Measurements from ENCODE around the gene FCHSD2. TPM values are rescaled to one million over a fixed set of nuclear protein-coding genes. Genes with fewer than 3 reads are reported as not detected.
A peak's percentile ranks its signal among the peaks of the same experiment; 100 is the strongest.
"Not testable (repeated sequence)": the region's sequence is repeated elsewhere in the genome, so short reads cannot be mapped to it uniquely, and the experiment has no call there.

FCHSD2 gene
- total RNA-seq, 1 donor, result 11.8 TPM

DNA sequence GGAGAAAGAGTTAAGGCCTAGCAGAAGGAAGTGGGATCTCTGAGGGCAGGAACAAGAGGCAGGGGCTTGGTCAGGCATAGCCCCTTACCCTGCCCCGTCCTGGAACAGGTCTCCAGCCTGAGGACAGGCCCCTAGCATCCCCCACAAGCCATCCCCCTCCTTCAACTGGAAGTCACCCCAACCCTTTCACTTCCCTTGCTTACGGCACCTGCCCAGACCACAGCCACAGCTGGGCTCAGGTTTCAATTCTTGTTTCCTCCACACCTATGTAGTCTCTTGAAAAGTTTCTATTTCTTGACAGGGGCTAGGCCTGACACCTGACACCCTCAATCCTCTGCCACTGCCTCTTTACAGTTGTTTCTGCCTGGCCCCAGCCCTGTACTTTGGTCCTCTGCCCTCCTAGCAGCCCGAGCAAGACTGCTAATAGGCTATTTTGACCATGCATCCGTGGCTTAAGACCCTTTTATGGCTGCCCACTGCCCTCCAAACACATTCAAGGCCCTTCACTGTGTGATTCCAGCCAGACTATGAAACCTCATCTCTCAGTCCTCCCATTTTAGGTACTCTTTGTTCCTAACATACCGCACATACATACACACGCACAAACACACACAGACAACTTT is 10.9 kb upstream of the FCHSD2 start:
- DNase-seq (ENCODE audit: low read depth in 2 of 3, low spot score in 2 of 3), result peak in 2 of 3 donors; percentile 43 to 73

DNA sequence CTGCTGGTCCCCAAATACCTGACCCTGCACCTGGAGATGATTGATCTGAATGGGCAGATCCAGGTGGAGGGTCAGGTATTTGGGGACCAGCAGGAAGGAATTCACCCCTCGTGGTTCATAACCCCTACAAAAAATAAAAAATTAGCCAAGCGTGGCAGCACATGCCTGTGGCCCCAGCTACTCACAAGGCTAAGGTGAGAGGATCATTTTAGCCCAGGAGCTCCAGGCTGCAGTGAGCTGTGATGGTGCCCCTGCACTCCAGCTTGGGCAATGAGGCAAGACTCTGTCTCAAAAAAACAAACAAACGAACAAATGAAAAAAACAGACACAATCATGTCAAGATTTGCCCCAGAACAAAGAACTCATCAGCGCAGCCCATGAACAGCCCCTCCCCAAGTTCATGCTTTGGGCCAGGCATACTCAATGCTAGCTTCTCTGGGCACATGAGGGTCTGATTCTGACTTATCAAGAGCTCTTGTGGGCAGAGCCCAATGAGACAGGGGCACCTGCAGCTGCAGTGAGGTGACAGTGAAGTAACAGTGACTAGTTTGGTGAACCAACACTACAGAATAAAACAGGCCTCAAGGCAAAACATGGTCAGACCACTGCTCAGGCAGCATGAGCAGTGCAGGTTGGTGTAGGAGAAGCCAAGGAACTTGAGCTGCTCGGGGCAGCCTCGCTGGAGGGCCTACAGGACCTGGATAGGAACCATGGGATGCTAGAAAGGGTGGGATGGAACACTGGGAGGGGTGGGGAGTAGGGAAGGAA is 10.2 kb upstream of the FCHSD2 start:
- no peak for DNase-seq (ENCODE audit: low read depth in 2 of 3, low spot score in 2 of 3)

DNA sequence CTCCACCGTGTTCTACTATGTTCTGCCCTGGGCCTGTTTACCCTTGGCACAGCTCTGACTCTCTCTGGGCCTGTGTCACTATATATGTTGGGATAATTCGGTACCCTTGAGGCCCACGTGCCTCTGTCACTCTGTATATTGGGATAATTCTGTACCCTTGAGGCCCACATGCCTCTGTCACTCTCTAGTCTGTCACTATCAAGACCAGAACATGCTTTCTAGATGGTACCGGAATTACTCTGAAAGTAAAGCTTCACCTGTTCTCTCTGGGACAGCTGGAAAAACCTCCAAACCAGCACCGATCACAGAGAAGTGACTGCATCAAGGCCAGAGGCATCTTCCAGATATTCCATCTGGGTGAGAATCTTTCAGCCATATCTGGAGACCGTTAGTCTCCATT is 9.3 kb upstream of the FCHSD2 start:
- no peak for DNase-seq (ENCODE audit: low read depth in 2 of 3, low spot score in 2 of 3)

- no peak for DNase-seq (ENCODE audit: low read depth in 2 of 3, low spot score in 2 of 3)
Measured at GRCh38 chr11:73149105-73149504, 7.0 kb upstream of the FCHSD2 start.

DNA sequence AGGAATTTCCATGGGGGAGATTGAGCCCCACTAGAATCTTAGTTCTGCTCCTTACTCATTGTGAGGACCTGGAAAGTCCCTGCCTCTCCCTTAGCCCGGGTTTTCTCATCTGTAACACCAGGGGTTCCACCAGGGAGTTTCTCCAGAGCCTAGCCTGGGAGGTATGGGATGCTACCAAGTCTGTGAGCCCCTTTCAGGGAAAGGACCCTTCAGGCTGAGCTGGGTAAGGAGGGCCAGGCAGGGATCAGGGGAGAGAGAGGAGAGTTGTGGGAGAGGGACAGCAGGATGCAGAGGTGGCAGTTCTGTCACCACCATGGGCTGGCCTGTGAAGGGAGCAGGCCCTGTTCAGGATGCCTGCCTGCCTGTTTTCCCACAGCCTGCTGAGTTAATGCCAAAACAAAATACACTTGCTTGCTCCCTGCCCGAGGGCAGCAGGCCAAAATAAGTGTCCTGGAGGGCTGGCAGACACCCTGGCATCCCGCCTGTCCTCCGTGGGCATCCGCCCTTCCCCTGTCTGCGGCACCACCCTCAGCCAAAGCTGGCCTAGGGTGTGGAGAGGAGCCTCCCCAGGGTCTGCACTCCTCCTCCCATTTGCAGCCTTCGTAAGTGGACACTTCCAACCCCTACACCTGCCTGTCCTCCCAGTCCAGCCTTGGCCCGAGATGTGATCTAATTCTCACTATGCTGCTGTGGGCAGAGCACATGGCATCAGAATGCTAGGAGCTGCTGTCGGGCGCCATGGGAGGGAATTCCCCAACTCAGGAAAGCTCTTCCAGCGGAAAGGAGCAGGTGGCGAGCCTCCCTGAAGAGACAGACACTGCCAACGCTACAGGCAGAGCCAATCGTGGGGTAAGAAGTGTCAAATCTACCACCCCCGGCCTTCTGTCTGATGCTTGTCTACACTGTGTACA is 5.9 kb upstream of the FCHSD2 start:
- DNase-seq (ENCODE audit: low read depth in 2 of 3, low spot score in 2 of 3), result no peak

DNA sequence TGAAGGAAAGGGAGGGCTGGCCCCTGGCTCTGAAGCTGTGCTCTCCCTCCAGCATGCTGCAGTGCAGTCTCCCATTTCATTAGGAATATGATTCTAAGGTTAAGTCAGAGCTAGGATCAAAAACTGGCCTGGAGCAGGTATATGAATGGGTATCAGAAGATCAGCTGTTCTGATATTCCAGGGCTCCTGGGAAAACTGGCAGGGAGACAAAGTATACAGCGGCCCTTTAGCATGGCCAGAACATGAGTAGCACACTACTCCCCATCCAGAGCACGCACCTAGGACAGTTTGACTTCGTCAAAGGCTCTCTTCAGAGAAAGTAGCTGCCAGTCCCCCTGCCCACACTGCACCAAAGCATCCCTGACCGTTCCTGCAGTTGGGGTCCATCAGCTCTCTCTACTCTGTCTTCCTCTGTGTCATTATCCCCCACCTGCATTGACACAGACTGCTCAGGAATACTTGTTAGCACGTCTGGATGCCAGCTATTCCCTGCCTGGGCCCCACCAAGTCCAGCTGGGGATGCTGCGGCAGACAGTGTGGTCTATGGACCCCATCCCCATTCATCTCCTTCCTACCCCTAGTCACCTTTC is 4.0 kb upstream of the FCHSD2 start:
- no peak for DNase-seq (ENCODE audit: low read depth in 2 of 3, low spot score in 2 of 3)

DNA sequence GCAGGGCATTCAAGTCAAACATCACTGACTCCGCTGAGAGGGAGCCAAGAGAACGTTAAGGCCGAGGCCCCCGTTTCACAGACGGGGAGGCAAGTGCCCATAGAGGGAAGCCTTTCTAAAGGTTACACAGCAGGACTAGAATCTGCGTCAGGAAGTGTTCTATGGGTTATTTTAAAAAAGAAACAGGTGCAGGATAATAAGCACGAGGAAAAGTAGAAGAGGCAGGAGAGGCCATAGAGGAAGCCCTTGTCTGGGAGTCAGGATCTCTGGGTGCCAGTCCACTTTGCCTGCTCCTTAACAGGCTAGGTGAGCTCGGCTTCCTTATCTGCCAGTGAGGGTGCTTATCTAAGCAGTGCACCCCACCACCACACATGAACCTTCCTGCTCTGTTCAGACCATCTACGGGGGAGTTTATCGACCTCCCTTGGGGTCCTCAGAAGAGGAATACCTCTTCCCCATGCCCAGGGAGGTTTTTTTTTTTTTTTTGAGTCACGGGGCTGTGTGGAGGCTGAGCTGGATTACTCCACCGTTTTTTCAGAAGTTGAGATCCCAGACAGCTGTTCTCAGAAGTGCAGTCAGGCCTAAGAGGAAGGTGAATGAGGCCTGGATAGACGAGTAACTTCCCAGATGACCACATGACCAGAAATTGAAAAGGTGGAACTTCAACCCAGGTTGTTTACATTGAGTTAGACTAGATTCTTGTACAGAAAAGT is 1.2 kb upstream of the FCHSD2 start:
- peak in 2 of 3 donors; percentile 70 to 73 for DNase-seq (ENCODE audit: low read depth in 2 of 3, low spot score in 2 of 3)

DNA sequence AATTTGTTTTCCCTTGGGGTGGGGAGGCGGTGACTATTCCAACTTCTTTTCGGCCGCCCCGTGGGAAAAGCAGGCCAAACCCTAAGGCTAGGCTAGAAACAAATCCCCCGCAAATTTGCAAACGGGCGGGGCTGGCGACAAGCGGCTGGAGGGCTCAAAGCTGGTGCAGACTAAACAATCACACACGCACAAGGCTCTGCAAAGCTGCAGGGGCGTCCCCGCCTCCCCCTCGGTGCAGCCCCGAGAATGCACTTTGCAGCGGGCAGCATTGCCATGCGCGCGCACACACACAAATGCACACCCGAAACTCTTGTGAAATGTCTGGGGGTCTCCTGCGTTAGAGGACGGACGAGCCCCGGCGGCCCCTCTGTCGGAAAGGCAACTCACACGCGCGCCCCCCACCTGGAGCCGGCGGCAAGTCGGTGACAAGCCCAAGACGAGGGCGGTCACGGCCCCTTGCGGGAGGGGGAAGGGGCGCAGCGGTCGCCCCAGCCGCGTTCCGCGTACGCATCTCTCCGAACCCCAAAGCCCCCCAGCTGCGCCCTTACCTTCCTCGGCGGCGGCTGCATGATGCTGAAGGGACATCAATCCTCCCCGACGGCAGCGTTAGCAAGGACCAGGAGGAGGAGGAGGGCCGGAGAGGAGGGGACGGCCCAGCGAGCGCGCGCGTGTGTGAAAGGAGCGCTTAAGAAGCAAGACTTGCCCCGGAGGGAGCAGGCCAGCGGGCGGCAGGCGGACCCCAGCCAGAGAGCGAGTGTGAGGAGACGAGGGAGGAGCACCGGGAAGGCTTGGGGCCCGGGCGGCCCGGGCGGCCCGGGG is 600 bp downstream of the FCHSD2 start:
- DNase-seq (ENCODE audit: low read depth in 2 of 3, low spot score in 2 of 3), result peak in 2 of 3 donors; percentile 80 to 85

DNA sequence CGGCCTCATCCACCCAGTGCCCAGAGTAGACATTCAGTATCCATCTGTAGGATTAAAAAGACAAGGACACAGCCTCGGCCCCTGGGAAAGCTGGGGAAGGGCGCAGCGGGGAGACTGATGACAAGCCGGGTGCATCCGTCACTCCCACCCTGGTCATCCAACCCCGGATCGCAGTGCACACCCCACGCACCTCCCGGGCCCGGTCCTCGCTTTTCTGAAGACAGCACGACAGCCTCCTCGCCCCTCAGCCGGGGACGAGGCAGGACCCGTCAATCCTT is 1.1 kb downstream of the FCHSD2 start:
- DNase-seq (ENCODE audit: low read depth in 2 of 3, low spot score in 2 of 3), result no peak

GRCh38 chr11:73140213-73141030 is 1.7 kb downstream of the FCHSD2 start:
- DNase-seq (ENCODE audit: low read depth in 2 of 3, low spot score in 2 of 3), result peak in 1 of 3 donors; percentile 7

GRCh38 chr11:73139476-73140198 is 2.5 kb downstream of the FCHSD2 start:
- no peak for DNase-seq (ENCODE audit: low read depth in 2 of 3, low spot score in 2 of 3)

DNA sequence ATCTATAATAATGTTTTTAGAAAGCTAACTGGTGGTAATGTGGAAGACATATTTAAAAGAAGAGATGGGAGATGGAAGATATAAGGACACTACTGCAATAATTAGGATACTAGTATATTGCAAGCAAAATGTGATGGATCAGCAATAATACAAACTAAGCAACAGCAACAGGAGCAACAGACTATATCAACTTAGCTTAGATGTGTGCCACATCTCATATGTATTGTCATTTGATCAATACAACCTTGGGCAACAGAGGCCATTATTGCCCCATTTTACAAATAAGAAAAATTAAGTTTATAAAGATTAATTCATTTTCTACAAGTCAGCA is 4.2 kb downstream of the FCHSD2 start:
- no peak for DNase-seq (ENCODE audit: low read depth in 2 of 3, low spot score in 2 of 3)

GRCh38 chr11:73137262-73137943 is 4.7 kb downstream of the FCHSD2 start:
- DNase-seq (ENCODE audit: low read depth in 2 of 3, low spot score in 2 of 3), result peak in 1 of 3 donors; percentile 28

DNA sequence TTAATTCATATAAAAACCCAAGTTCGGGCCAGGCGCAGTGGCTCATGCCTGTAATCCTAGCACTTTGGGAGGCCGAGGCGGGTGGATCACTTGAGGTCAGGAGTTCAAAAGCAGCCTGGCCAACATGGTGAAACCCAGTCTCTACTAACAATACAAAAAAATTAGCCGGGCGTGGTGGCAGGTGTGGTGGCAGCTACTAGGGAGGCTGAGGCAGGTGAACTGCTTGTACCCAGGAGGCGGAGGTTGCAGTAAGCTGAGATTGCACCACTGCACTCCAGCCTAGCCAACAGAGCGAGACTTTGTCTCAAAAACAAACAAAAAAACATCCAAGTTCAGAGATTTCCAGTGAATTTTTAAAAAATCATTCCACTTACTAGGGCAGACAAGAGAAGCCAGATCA is 5.4 kb downstream of the FCHSD2 start:
- DNase-seq (ENCODE audit: low read depth in 2 of 3, low spot score in 2 of 3), result not testable (repeated sequence)

- DNase-seq (ENCODE audit: low read depth in 2 of 3, low spot score in 2 of 3), result no peak
Measured at GRCh38 chr11:73135346-73136284, 6.5 kb downstream of the FCHSD2 start.

DNA sequence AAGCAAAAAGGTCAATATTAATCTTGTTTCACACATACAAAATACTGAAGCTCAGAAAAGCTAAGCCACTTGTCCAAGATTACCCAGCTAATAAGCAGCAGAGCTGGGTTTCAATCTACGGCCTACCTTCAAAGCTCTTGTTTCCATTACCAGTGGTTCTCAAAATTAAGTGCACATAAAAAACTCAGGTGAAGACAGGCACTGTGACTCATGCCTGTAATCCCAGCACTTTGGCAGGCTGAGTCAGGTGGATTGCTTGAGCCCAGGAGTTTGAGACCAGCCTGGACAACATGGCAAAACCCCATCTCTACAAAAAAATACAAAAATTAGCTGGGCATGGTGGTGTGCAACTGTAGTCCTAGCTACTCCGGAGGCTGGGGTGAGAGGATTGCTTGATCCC is 9.8 kb downstream of the FCHSD2 start:
- not testable (repeated sequence) for DNase-seq (ENCODE audit: low read depth in 2 of 3, low spot score in 2 of 3)

GRCh38 chr11:73130181-73130580 is 11.9 kb downstream of the FCHSD2 start:
- no peak for DNase-seq (ENCODE audit: low read depth in 2 of 3, low spot score in 2 of 3)
